H1 (cell line): ENCODE measurements around the gene PRRG3. TPM values are rescaled to one million over a fixed set of nuclear protein-coding genes. Genes with fewer than 3 reads are reported as not detected.

Experiments used
- CTCF ChIA-PET: fragments of 300-600 bp; sonication (Branson Sonifier 250); formaldehyde crosslinking; loops from one replicate; lab custom pipeline; 2021; ENCODE audit not compliant: partially characterized antibody; lab: Charles Lee
- POLR2A ChIA-PET: fragments of 300-600 bp; sonication (Branson Sonifier 250); formaldehyde crosslinking; loops from one replicate; lab custom pipeline; 2021; ENCODE audit warnings: inconsistent platforms; ENCODE audit not compliant: partially characterized antibody; lab: Charles Lee
- DNase-seq, 2 experiments: peaks; one replicate each; pipeline versions ENCODE4 v3.0.0 to v3.0.0-alpha.2; 2010 to 2022; ENCODE audit warnings: low spot score in 2 of 2, low read depth in 1 of 2, mixed read lengths in 1 of 2
- FAIRE-seq: peaks from 2 replicates; lab custom pipeline; 2011; peaks lifted over from hg19 to GRCh38; lab: Jason Lieb, UNC
- H2AFZ ChIP-seq: 2 replicates; pipeline ENCODE4 v1.8.1; 2012; ENCODE audit warnings: low read length, inconsistent platforms
- H2AK5ac ChIP-seq: 2 replicates; pipeline ENCODE4 v1.6.1; 2013; ENCODE audit warnings: low read depth, low read length
- H2BK120ac ChIP-seq: replicated peaks from 2 replicates; pipeline ENCODE3; 2013; ENCODE audit warnings: low read depth, low read length, inconsistent platforms
- H2BK12ac ChIP-seq: 2 replicates; pipeline ENCODE4 v1.6.1; 2013; ENCODE audit warnings: low read depth, low read length
- H2BK15ac ChIP-seq: 2 replicates; pipeline ENCODE4 v1.6.1; 2013; ENCODE audit warnings: low read length
- H2BK20ac ChIP-seq: 2 replicates; pipeline ENCODE4 v1.6.1; 2013; ENCODE audit warnings: low read length
- H2BK5ac ChIP-seq: 2 replicates; pipeline ENCODE4 v1.6.1; 2013; ENCODE audit warnings: low read depth, low read length
- H3K14ac ChIP-seq: 2 replicates; pipeline ENCODE4 v1.6.1; 2013; ENCODE audit warnings: inconsistent platforms; ENCODE audit not compliant: insufficient read length
- H3K18ac ChIP-seq: 2 replicates; pipeline ENCODE4 v1.6.1; 2013; ENCODE audit warnings: low read length; ENCODE audit errors: extremely low read depth
- H3K23ac ChIP-seq: 2 replicates; pipeline ENCODE4 v1.6.1; 2013; ENCODE audit warnings: inconsistent platforms; ENCODE audit not compliant: insufficient read length
- H3K23me2 ChIP-seq: 2 replicates; pipeline ENCODE4 v1.6.1; 2013; ENCODE audit warnings: low read depth, low read length
- H3K27ac ChIP-seq: 2 replicates; pipeline ENCODE4 v1.6.1; 2011; ENCODE audit warnings: low read depth, low read length, inconsistent platforms
- H3K27me3 ChIP-seq, 4 experiments: replicated peaks in 1 of 4; 1 replicate in 1 of 4; 2 replicates in 3 of 4; pipeline versions ENCODE4 v1.6.1 to v1.8.1; 2011 to 2013; ENCODE audit warnings: low read length in 3 of 4, mild to moderate bottlenecking in 3 of 4, inconsistent platforms in 2 of 4, mixed read lengths in 2 of 4, moderate library complexity in 1 of 4; ENCODE audit not compliant: control insufficient read depth in 3 of 4, insufficient read depth in 3 of 4; ENCODE audit errors: extremely low read depth in 1 of 4
- H3K36me3 ChIP-seq, 4 experiments: 2 replicates each; pipeline versions ENCODE4 v1.6.1 to v1.8.1; 2011 to 2013; ENCODE audit warnings: mild to moderate bottlenecking in 4 of 4, low read length in 3 of 4, moderate library complexity in 2 of 4, control low read depth in 1 of 4, inconsistent platforms in 1 of 4; ENCODE audit not compliant: insufficient read depth in 4 of 4, control insufficient read depth in 2 of 4
- H3K4ac ChIP-seq: replicated peaks from 2 replicates; pipeline ENCODE3; 2013; ENCODE audit warnings: low read length, low read depth, mixed read lengths, inconsistent platforms; ENCODE audit not compliant: insufficient read length
- H3K4me1 ChIP-seq, 4 experiments: replicated peaks in 1 of 4; 1 replicate in 1 of 4; 2 replicates in 3 of 4; pipeline versions ENCODE4 v1.6.1 to v1.8.1; 2011 to 2013; ENCODE audit warnings: low read length in 3 of 4, inconsistent platforms in 2 of 4, mixed read lengths in 1 of 4; ENCODE audit not compliant: insufficient read depth in 4 of 4, control insufficient read depth in 3 of 4
- H3K4me2 ChIP-seq, 2 experiments: 2 replicates each; pipeline versions ENCODE4 v1.6.1 to v1.8.1; 2011 to 2013; ENCODE audit warnings: low read depth in 2 of 2, low read length in 2 of 2, control low read depth in 1 of 2, inconsistent platforms in 1 of 2, mild to moderate bottlenecking in 1 of 2; ENCODE audit not compliant: insufficient read depth in 1 of 2
- H3K4me3 ChIP-seq, 4 experiments: fragments of 200-600, 300-600 bp in 1 of 4; sonication (generic), shearing (Covaris generic), sonication (Bioruptor Twin) in 1 of 4; 2 replicates each; pipeline versions ENCODE4 v1.5.1 to v1.8.1; 2011 to 2016; ENCODE audit warnings: low read length in 4 of 4, low read depth in 3 of 4, control low read depth in 2 of 4, inconsistent platforms in 2 of 4, mild to moderate bottlenecking in 2 of 4, mixed read lengths in 1 of 4, moderate library complexity in 1 of 4; ENCODE audit not compliant: insufficient read depth in 2 of 4; ENCODE audit errors: extremely low read depth in 1 of 4
- H3K56ac ChIP-seq: replicated peaks from 2 replicates; pipeline ENCODE3; 2013; ENCODE audit warnings: low read depth, mild to moderate bottlenecking, mixed read lengths, low read length, inconsistent platforms; ENCODE audit not compliant: insufficient read length
- H3K79me1 ChIP-seq: 2 replicates; pipeline ENCODE4 v1.6.1; 2013; ENCODE audit warnings: low read depth, low read length, control low read depth
- H3K79me2 ChIP-seq, 2 experiments: 2 replicates each; pipeline versions ENCODE4 v1.6.1 to v1.8.1; 2012 to 2013; ENCODE audit warnings: low read length in 2 of 2, mild to moderate bottlenecking in 2 of 2, inconsistent platforms in 1 of 2; ENCODE audit not compliant: insufficient read depth in 2 of 2, control insufficient read depth in 1 of 2
- H3K9ac ChIP-seq, 4 experiments: replicated peaks in 1 of 4; 1 replicate in 1 of 4; 2 replicates in 3 of 4; pipeline versions ENCODE4 v1.6.1 to v1.8.1; 2011 to 2013; ENCODE audit warnings: low read depth in 3 of 4, low read length in 3 of 4, control low read depth in 2 of 4, mild to moderate bottlenecking in 2 of 4, moderate library complexity in 2 of 4, inconsistent platforms in 1 of 4; ENCODE audit errors: extremely low read depth in 1 of 4
- H3K9me3 ChIP-seq, 2 experiments: 2 replicates each; pipeline versions ENCODE4 v1.6.1 to v1.8.1; 2012 to 2013; ENCODE audit warnings: mild to moderate bottlenecking in 2 of 2, moderate library complexity in 2 of 2, control low read depth in 1 of 2, inconsistent platforms in 1 of 2, low read depth in 1 of 2, low read length in 1 of 2, mixed read lengths in 1 of 2; ENCODE audit not compliant: insufficient read depth in 2 of 2
- H4K20me1 ChIP-seq, 2 experiments: replicated peaks in 1 of 2; 2 replicates each; pipeline versions ENCODE3 to v1.8.1; 2011 to 2013; ENCODE audit warnings: inconsistent platforms in 2 of 2, low read length in 2 of 2, mild to moderate bottlenecking in 1 of 2; ENCODE audit not compliant: insufficient read depth in 2 of 2, control insufficient read depth in 1 of 2
- H4K5ac ChIP-seq: 2 replicates; pipeline ENCODE4 v1.6.1; 2013; ENCODE audit warnings: low read length, low read depth, mixed read lengths, inconsistent platforms; ENCODE audit not compliant: insufficient read length
- H4K8ac ChIP-seq: 2 replicates; pipeline ENCODE4 v1.8.0; 2013; ENCODE audit warnings: mild to moderate bottlenecking, moderate library complexity, low read length, inconsistent platforms; ENCODE audit not compliant: insufficient read depth; ENCODE audit errors: extremely low read depth
- H4K91ac ChIP-seq: replicated peaks from 2 replicates; pipeline ENCODE3; 2013; ENCODE audit warnings: low read length, mixed read lengths, inconsistent platforms; ENCODE audit not compliant: insufficient read length
- ASH2L ChIP-seq: fragments of 200-600, 300-600 bp; sonication (generic); IDR thresholded peaks from one replicate; pipeline ENCODE4 v1.7.1; 2017; ENCODE audit warnings: low read length
- BRCA1 ChIP-seq: IDR thresholded peaks from 2 replicates; pipeline ENCODE4 v1.6.1; 2012; ENCODE audit warnings: low read depth, low read length, improper control_type of control experiment
- GTF2F1 ChIP-seq: IDR thresholded peaks from 2 replicates; pipeline ENCODE4 v1.6.1; 2012; ENCODE audit warnings: low read depth, low read length, improper control_type of control experiment, borderline replicate concordance
- HDAC2 ChIP-seq, 2 experiments: fragments of 300-600 bp in 1 of 2; sonication (generic) in 1 of 2; IDR thresholded peaks; 2 replicates each; pipeline ENCODE4 v1.6.1; 2011 to 2012; ENCODE audit warnings: low read depth in 2 of 2, low read length in 2 of 2, mild to moderate bottlenecking in 2 of 2, moderate library complexity in 2 of 2, borderline replicate concordance in 1 of 2, inconsistent platforms in 1 of 2
- SIN3A ChIP-seq, 2 experiments: IDR thresholded peaks in 1 of 2; conservative IDR thresholded peaks in 1 of 2; 2 replicates each; pipeline ENCODE4 v1.6.1; 2011 to 2012; ENCODE audit warnings: low read length in 2 of 2, improper control_type of control experiment in 1 of 2, low read depth in 1 of 2, mild to moderate bottlenecking in 1 of 2
- SIRT6 ChIP-seq: IDR thresholded peaks from one replicate; pipeline ENCODE4 v1.7.1; 2012; ENCODE audit warnings: low read length, inconsistent platforms
- SRF ChIP-seq: IDR thresholded peaks from 2 replicates; pipeline ENCODE4 v1.6.1; 2011; ENCODE audit warnings: mild to moderate bottlenecking, low read depth, low read length, moderate library complexity
- ZNF274 ChIP-seq: IDR thresholded peaks from 2 replicates; pipeline ENCODE4 v1.7.0; 2012; ENCODE audit warnings: low read length, borderline replicate concordance; ENCODE audit errors: extremely low read depth
- WGBS, 2 experiments: shearing (Covaris generic) in 1 of 2; methylation state at CpG; one replicate each; pipeline versions ENCODE4 v1.1.6 to v1.1.7; 2013 to 2015; ENCODE audit warnings: low lambda C conversion rate in 2 of 2, mixed read lengths in 2 of 2, inconsistent platforms in 1 of 2, low coverage in 1 of 2, missing lambda C conversion rate in 1 of 2; ENCODE audit not compliant: insufficient replicate concordance in 2 of 2, insufficient coverage in 1 of 2, insufficient read length in 1 of 2; ENCODE audit errors: extremely low coverage in 1 of 2, missing lambda C conversion rate in 1 of 2; 5-methylcytosine and 5-hydroxymethylcytosine counted together
- polyA plus RNA-seq, 7 experiments: library from polyadenylated mRNA; depleted of rRNA in 3 of 7; stranded (reverse) in 5 of 7; unstranded in 2 of 7; fragments of >200 nt in 5 of 7; fragments of 200-250 nt in 2 of 7; gene quantifications; 1 replicate in 5 of 7; 2 replicates in 1 of 7; 4 replicates in 1 of 7; pipeline versions ENCODE4 v1.2.1 to v1.2.3, GENCODE V29; 2011 to 2013; ENCODE audit warnings: missing spikeins in 2 of 7, mixed read lengths in 2 of 7
- total RNA-seq: library from RNA; stranded (reverse); fragmentation: NEBNext Ultra II Directional; extraction: Animal tissue kit (Norgen Biotek cat#: 25700); gene quantifications from 2 replicates; pipeline ENCODE4 v1.2.1, GENCODE V29; 2021

PRRG3 gene
- total and polyA plus RNA-seq, 2 of the 8 experiments (the other 6 are each of a cell fraction or from before 2014, with no cell fraction given): 4.2 to 5.4 TPM

- H4K91ac ChIP-seq: no peak within 1 kb of the TSS
These were observed 20.5 kb downstream of the PRRG3 start, which contains the start of gene FATE1 for GRCh38 chrX:151715752-151716151. Gene FATE1 (plus strand): TSS chrX:151716035. CDS start chrX:151716120, 85 bp downstream.

More at GRCh38 chrX:151715752-151716151, 20.5 kb downstream of the PRRG3 start, which contains the start of gene FATE1:
- Histone ChIP-seq H2BK15ac (no peak within 1 kb of the TSS), H4K5ac (no peak within 1 kb of the TSS), H3K23me2 (no peaks in the 10 kb centered on the region), H2AK5ac (no peak within 1 kb of the TSS), H2BK120ac (no peak within 1 kb of the TSS), H3K4ac (no peak within 1 kb of the TSS), H4K8ac (no peak within 1 kb of the TSS), H3K4me3 (no peak within 1 kb of the TSS), H3K27ac (no peak within 1 kb of the TSS), H4K20me1 (no peaks in the 10 kb centered on the region), H3K27me3 (no peaks in the 10 kb centered on the region), H3K79me1 (no peaks in the 10 kb centered on the region), H3K14ac (no peak within 1 kb of the TSS), H2BK20ac (no peak within 1 kb of the TSS), H2BK12ac (no peak within 1 kb of the TSS), H3K4me2 (no peak within 1 kb of the TSS), H3K36me3 (no peaks in the 10 kb centered on the region), H3K79me2 (no peaks in the 10 kb centered on the region), H3K56ac (no peak within 1 kb of the TSS), H2AFZ (no peak within 1 kb of the TSS), H3K23ac (no peak within 1 kb of the TSS), H3K9me3 (no peaks in the 10 kb centered on the region), H3K18ac (no peak within 1 kb of the TSS), H3K4me1 (peaks cover 0 to 4% (median 1%) of the 10 kb centered on the region in 4 experiments; a peak in 3 of 7 replicates), H3K9ac (no peak within 1 kb of the TSS), H2BK5ac (no peak within 1 kb of the TSS)
- ChIA-PET CTCF (interaction anchor here (1.8 kb wide), 1 partner anchor 35 kb away, joined by 4 read pairs; no protein-coding TSS in a partner anchor), POLR2A (no interaction called here)
- TF ChIP-seq HDAC2 (IDR thresholded peaks at IDR 0.05; ENCODE audit: borderline replicate concordance in 1 of 2, low read depth in 2 of 2, low read length in 2 of 2) (no peak), SRF (no peak), GTF2F1 (no peak), SIRT6 (no peak), SIN3A (conservative IDR thresholded peaks at IDR 0.05 in 1 of 2, IDR thresholded peaks at IDR 0.05 in 1 of 2; ENCODE audit: low read depth in 1 of 2, low read length in 2 of 2) (no peak), ASH2L (no peak), BRCA1 (no peak), ZNF274 (no peak)
- 43% methylated on average over 2 of the region's 3 CpGs; no CpG with 5 or more reads in 1 of the 2 experiments for WGBS, 2 experiments
- no peak for DNase-seq
- FAIRE-seq: no peak
